ENCODE data around the gene LRRN3.

- TF ChIP-seq, protein P1, sequence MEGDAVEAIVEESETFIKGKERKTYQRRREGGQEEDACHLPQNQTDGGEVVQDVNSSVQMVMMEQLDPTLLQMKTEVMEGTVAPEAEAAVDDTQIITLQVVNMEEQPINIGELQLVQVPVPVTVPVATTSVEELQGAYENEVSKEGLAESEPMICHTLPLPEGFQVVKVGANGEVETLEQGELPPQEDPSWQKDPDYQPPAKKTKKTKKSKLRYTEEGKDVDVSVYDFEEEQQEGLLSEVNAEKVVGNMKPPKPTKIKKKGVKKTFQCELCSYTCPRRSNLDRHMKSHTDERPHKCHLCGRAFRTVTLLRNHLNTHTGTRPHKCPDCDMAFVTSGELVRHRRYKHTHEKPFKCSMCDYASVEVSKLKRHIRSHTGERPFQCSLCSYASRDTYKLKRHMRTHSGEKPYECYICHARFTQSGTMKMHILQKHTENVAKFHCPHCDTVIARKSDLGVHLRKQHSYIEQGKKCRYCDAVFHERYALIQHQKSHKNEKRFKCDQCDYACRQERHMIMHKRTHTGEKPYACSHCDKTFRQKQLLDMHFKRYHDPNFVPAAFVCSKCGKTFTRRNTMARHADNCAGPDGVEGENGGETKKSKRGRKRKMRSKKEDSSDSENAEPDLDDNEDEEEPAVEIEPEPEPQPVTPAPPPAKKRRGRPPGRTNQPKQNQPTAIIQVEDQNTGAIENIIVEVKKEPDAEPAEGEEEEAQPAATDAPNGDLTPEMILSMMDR (IDR thresholded peaks at IDR 0.05), result no peak
- TF ChIP-seq POLR2A (IDR thresholded peaks at IDR 0.05), result no peak
Observed at GRCh38 chr7:111083413-111083812, 7.5 kb upstream of the LRRN3 start.
